ENCODE data around the gene ZMYND15. TPM values are rescaled to one million over a fixed set of nuclear protein-coding genes. Genes with fewer than 3 reads are reported as not detected.

Gene ZMYND15
- total and polyA plus RNA-seq, 8 donors, result 0.39 to 3.2 (median 1.2) TPM

DNA sequence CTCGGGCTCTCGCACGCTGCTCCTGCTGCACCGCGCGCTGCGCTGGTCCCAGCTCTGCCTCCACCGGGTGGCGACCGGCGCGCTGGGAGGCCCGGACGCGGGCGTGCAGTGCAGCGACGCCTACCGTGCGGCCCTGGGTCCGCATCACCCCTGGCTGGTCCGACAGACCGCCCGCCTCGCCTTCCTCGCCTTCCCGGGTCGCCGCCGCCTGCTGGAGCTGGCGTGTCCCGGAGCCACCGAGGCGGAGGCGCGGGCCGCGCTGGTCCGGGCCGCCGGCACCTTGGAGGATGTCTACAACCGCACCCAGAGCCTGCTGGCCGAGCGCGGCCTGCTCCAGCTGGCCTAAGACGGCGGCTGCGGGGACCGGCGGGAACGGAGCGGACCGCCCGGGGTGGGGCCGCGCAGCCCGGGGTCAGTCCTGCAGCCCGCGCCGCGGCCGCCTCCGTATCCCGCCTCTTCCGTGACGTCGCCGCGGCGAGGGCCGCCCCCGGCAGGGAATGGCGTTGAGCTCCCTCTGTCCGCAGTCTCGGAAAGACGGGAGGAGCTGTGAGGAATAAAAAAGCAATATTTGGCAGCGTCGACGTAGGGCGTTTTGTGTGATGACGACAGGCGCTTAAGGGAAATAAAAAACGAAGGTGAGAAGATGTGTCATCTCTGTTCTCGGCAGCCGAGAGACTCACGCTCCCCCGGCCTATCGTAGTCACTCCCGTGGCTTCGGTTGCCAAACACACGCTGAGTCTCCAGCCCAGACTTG lies 50.5 kb downstream of the ZMYND15 start:
- FAIRE-seq (no peak), ATAC-seq (peak; percentile 88 to 92 (median 92)), DNase-seq (peak; percentile 82 to 94 (median 88))
- TF ChIP-seq CTCF (IDR thresholded peaks at IDR 0.05), result peak; percentile 58 to 80 (median 74)
- no peaks in the 10 kb centered on the region for H3K27me3 ChIP-seq
- H3K4me1 ChIP-seq, result peaks cover 0 to 20% (median 4%) of the 10 kb centered on the region in 3 donors
- H3K27ac ChIP-seq, result peak overlapping the region; percentile 93 to 98 (median 98)
- H3K9me3 ChIP-seq, result no peaks in the 10 kb centered on the region
- H3K4me3 ChIP-seq, result peak overlapping the region; percentile 53 to 71 (median 58)
- WGBS, 2 donors, result 0% methylated on average over 55 to 91 of the region's 91 CpGs
- intact Hi-C loops (cut with DNase I), result loop anchor here (5.0 to 10.0 kb wide), 4 partner anchors 55 to 105 kb away; partner anchors contain the start of genes C17orf107 (in 1 of the 3), CXCL16 (in 1 of the 3), MED11 (in 1 of the 3) and ZMYND15 (in 1 of the 3)
- no peaks in the 10 kb centered on the region for H3K36me3 ChIP-seq

DNA sequence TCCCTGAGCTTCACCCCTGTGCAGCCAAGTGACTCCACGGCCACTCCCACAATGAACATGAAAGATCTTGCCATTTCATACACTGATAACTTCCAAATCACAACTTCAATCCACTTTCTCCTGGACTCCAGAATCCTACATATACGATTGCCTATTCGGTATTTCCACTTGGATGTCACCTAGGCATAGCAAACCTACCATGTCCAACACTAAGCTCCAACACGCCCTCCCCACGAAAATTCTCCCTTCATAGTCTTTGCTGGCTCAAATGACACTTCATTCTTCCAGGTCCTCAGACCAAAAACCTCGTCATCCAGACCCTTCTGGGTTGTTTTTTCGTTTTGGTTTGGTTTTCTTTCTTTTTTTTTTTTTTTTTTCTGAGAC lies 51.1 kb downstream of the ZMYND15 start:
- intact Hi-C loops (cut with DNase I), result loop anchor here in 1 of 3 donors (10.0 kb wide), 1 partner anchor 104 kb away; the partner anchor contains the start of gene C17orf107
- no peaks in the 10 kb centered on the region for H3K27me3 ChIP-seq
- H3K9me3 ChIP-seq, result no peaks in the 10 kb centered on the region
- no peaks in the 10 kb centered on the region for H3K36me3 ChIP-seq
- no peak for ATAC-seq
- 36 to 39% methylated on average over 7 of the region's 7 CpGs for WGBS, 2 donors
- no peak for TF ChIP-seq CTCF (IDR thresholded peaks at IDR 0.05)
- H3K4me1 ChIP-seq, result peaks cover 0 to 17% (median 4%) of the 10 kb centered on the region in 3 donors
- peak overlapping the region; percentile 53 to 71 (median 58) for H3K4me3 ChIP-seq
- H3K27ac ChIP-seq, result peak overlapping the region; percentile 93 to 98 (median 98)
- no peak for FAIRE-seq
- no peak for DNase-seq

DNA sequence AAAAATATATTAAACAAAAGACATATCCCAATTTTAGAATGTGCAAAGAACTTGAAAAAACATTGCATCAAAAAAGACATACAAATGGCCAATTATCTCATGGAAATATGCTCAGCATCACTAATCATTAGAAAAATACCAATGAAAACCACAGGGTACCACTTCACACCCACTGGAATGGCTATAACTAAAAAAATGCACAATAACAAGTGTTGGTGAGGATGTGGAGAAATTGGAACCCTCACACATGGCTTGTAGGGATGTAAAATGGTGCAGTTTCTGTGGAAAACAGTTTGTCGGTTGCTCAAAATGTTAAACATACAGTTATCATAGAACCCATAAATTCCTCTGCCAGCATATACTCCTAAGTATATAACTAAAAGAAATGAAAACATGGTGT lies 55.5 kb downstream of the ZMYND15 start:
- H3K4me1 ChIP-seq, result peaks cover 0 to 7% (median 5%) of the 10 kb centered on the region in 3 donors
- no peak for TF ChIP-seq CTCF (IDR thresholded peaks at IDR 0.05)
- no peaks in the 10 kb centered on the region for H3K36me3 ChIP-seq
- no peak overlapping the region for H3K4me3 ChIP-seq
- ATAC-seq, result no peak
- no peak for FAIRE-seq
- no peak overlapping the region for H3K27ac ChIP-seq
- no peaks in the 10 kb centered on the region for H3K9me3 ChIP-seq
- intact Hi-C loops (cut with DNase I), result loop anchor here in 1 of 3 donors (10.0 kb wide), 1 partner anchor 100 kb away; the partner anchor contains the start of gene C17orf107
- DNase-seq, result no peak
- H3K27me3 ChIP-seq, result no peaks in the 10 kb centered on the region
- WGBS, 2 donors, result 90 to 97% methylated on average over 1 of the region's 1 CpG

Other genes starting within 250 kb of the ZMYND15 start
- gene SPNS2, start 241.0 kb upstream of the ZMYND15 start, total RNA-seq, result 10 to 100 TPM in 5 of 6 donors, 1 to 10 TPM in 1; 7.6 to 27.5 (median 17.2) TPM
- gene SPNS2, start 241.0 kb upstream of the ZMYND15 start, polyA plus RNA-seq, result 10 to 100 TPM; 43.7 to 51.7 TPM
- gene MYBBP1A, start 184.4 kb upstream of the ZMYND15 start, total RNA-seq, result 10 to 100 TPM; 21.8 to 41.8 (median 30.6) TPM
- 10 to 100 TPM; 73.1 to 93.1 TPM for gene MYBBP1A, start 184.4 kb upstream of the ZMYND15 start, polyA plus RNA-seq
- gene GGT6, start 179.3 kb upstream of the ZMYND15 start, total RNA-seq, result 10 to 100 TPM; 20.7 to 34.4 (median 32.9) TPM
- 10 to 100 TPM; 27.0 to 36.1 TPM for gene GGT6, start 179.3 kb upstream of the ZMYND15 start, polyA plus RNA-seq
- under 1 TPM in 4 of 6 donors, not detected in 2; 0.09 to 0.59 (median 0.18) TPM for gene SMTNL2, start 155.3 kb upstream of the ZMYND15 start, total RNA-seq
- under 1 TPM; 0.27 to 0.42 TPM for gene SMTNL2, start 155.3 kb upstream of the ZMYND15 start, polyA plus RNA-seq
- gene ALOX15, start 98.2 kb upstream of the ZMYND15 start, total RNA-seq, result not detected
- 1 to 10 TPM in 1 of 2 donors, not detected in 1; 1.1 TPM for gene ALOX15, start 98.2 kb upstream of the ZMYND15 start, polyA plus RNA-seq
- gene PELP1, start 35.7 kb upstream of the ZMYND15 start, total RNA-seq, result 10 to 100 TPM; 15.9 to 31.2 (median 21.5) TPM
- gene PELP1, start 35.7 kb upstream of the ZMYND15 start, polyA plus RNA-seq, result 10 to 100 TPM; 34.6 to 38.0 TPM
- 10 to 100 TPM; 11.2 to 49.6 (median 15.1) TPM for gene ARRB2, start 29.2 kb upstream of the ZMYND15 start, total RNA-seq
- gene ARRB2, start 29.2 kb upstream of the ZMYND15 start, polyA plus RNA-seq, result 10 to 100 TPM; 21.3 to 22.2 TPM
- 10 to 100 TPM in 4 of 6 donors, 1 to 10 TPM in 2; 8.6 to 11.6 (median 10.7) TPM for gene MED11, start 8.4 kb upstream of the ZMYND15 start, total RNA-seq
- gene MED11, start 8.4 kb upstream of the ZMYND15 start, polyA plus RNA-seq, result 10 to 100 TPM; 26.0 to 31.1 TPM
- 10 to 100 TPM in 3 of 6 donors, 1 to 10 TPM in 3; 7.6 to 55.6 (median 10.0) TPM for gene CXCL16, start 95 bp downstream of the ZMYND15 start, total RNA-seq
- gene CXCL16, start 95 bp downstream of the ZMYND15 start, polyA plus RNA-seq, result 10 to 100 TPM in 1 of 2 donors, 1 to 10 TPM in 1; 7.9 to 12.9 TPM
- 1 to 10 TPM in 1 of 6 donors, under 1 TPM in 3, not detected in 2; 0.31 to 1.2 (median 0.61) TPM for gene TM4SF5, start 32.1 kb downstream of the ZMYND15 start, total RNA-seq
- gene TM4SF5, start 32.1 kb downstream of the ZMYND15 start, polyA plus RNA-seq, result under 1 TPM; 0.46 to 0.77 TPM
- 1 to 10 TPM in 3 of 6 donors, under 1 TPM in 2, not detected in 1; 0.28 to 2.2 (median 1.2) TPM for gene VMO1, start 46.5 kb downstream of the ZMYND15 start, total RNA-seq
- 1 to 10 TPM in 1 of 2 donors, under 1 TPM in 1; 0.87 to 1.6 TPM for gene VMO1, start 46.5 kb downstream of the ZMYND15 start, polyA plus RNA-seq
- gene GLTPD2, start 49.1 kb downstream of the ZMYND15 start, total RNA-seq, result under 1 TPM in 1 of 6 donors, not detected in 5; 0.39 TPM
- under 1 TPM in 1 of 2 donors, not detected in 1; 0.23 TPM for gene GLTPD2, start 49.1 kb downstream of the ZMYND15 start, polyA plus RNA-seq
- gene PSMB6, start 56.3 kb downstream of the ZMYND15 start, total RNA-seq, result 10 to 100 TPM; 31.3 to 55.4 (median 46.1) TPM
- 100 to 1,000 TPM in 1 of 2 donors, 10 to 100 TPM in 1; 53.1 to 103 TPM for gene PSMB6, start 56.3 kb downstream of the ZMYND15 start, polyA plus RNA-seq
- gene PLD2, start 67.3 kb downstream of the ZMYND15 start, total RNA-seq, result 10 to 100 TPM; 11.7 to 26.1 (median 17.9) TPM
- 10 to 100 TPM; 24.5 to 25.8 TPM for gene PLD2, start 67.3 kb downstream of the ZMYND15 start, polyA plus RNA-seq
- gene MINK1, start 93.5 kb downstream of the ZMYND15 start, total RNA-seq, result 10 to 100 TPM; 39.6 to 70.3 (median 44.0) TPM
- 10 to 100 TPM; 62.3 to 79.3 TPM for gene MINK1, start 93.5 kb downstream of the ZMYND15 start, polyA plus RNA-seq
- gene C17orf107, start 159.7 kb downstream of the ZMYND15 start, total RNA-seq, result 1 to 10 TPM; 2.8 to 6.9 (median 3.1) TPM
- gene C17orf107, start 159.7 kb downstream of the ZMYND15 start, polyA plus RNA-seq, result 1 to 10 TPM; 1.9 to 2.7 TPM
- gene CHRNE, start 163.3 kb downstream of the ZMYND15 start, total RNA-seq, result 1 to 10 TPM in 5 of 6 donors, under 1 TPM in 1; 0.76 to 2.0 (median 1.5) TPM
- 1 to 10 TPM in 1 of 2 donors, under 1 TPM in 1; 0.77 to 1.1 TPM for gene CHRNE, start 163.3 kb downstream of the ZMYND15 start, polyA plus RNA-seq
- under 1 TPM in 3 of 6 donors, not detected in 3; 0.06 to 0.37 (median 0.15) TPM for gene GP1BA, start 192.4 kb downstream of the ZMYND15 start, total RNA-seq
- gene GP1BA, start 192.4 kb downstream of the ZMYND15 start, polyA plus RNA-seq, result under 1 TPM in 1 of 2 donors, not detected in 1; 0.11 TPM
- gene SLC25A11, start 200.2 kb downstream of the ZMYND15 start, total RNA-seq, result 10 to 100 TPM; 10.9 to 23.3 (median 21.4) TPM
- gene SLC25A11, start 200.2 kb downstream of the ZMYND15 start, polyA plus RNA-seq, result 10 to 100 TPM; 20.6 to 25.5 TPM
- 10 to 100 TPM; 40.8 to 64.5 (median 46.7) TPM for gene RNF167, start 200.4 kb downstream of the ZMYND15 start, total RNA-seq
- 100 to 1,000 TPM; 102 to 118 TPM for gene RNF167, start 200.4 kb downstream of the ZMYND15 start, polyA plus RNA-seq
- 100 to 1,000 TPM in 4 of 6 donors, 10 to 100 TPM in 2; 63.6 to 195 (median 125) TPM for gene PFN1, start 208.7 kb downstream of the ZMYND15 start, total RNA-seq
- 100 to 1,000 TPM; 148 to 162 TPM for gene PFN1, start 208.7 kb downstream of the ZMYND15 start, polyA plus RNA-seq
- 1 to 10 TPM; 1.5 to 6.3 (median 2.5) TPM for gene ENO3, start 211.3 kb downstream of the ZMYND15 start, total RNA-seq
- 10 to 100 TPM; 17.0 to 20.3 TPM for gene ENO3, start 211.3 kb downstream of the ZMYND15 start, polyA plus RNA-seq
- 10 to 100 TPM; 15.8 to 31.7 (median 23.8) TPM for gene SPAG7, start 228.0 kb downstream of the ZMYND15 start, total RNA-seq
- gene SPAG7, start 228.0 kb downstream of the ZMYND15 start, polyA plus RNA-seq, result 10 to 100 TPM; 40.3 to 58.4 TPM
- gene CAMTA2, start 247.8 kb downstream of the ZMYND15 start, total RNA-seq, result 10 to 100 TPM; 13.6 to 28.0 (median 19.8) TPM
- 10 to 100 TPM; 68.1 to 86.3 TPM for gene CAMTA2, start 247.8 kb downstream of the ZMYND15 start, polyA plus RNA-seq